Non-pigmented ciliary epithelial cell (primary cell): ENCODE measurements around the gene TUG1.

Source experiments
- DNase-seq: peaks from one replicate; pipeline ENCODE4 v3.0.0-alpha.2; 2010; ENCODE audit warnings: low read depth

The TUG1 gene

DNA sequence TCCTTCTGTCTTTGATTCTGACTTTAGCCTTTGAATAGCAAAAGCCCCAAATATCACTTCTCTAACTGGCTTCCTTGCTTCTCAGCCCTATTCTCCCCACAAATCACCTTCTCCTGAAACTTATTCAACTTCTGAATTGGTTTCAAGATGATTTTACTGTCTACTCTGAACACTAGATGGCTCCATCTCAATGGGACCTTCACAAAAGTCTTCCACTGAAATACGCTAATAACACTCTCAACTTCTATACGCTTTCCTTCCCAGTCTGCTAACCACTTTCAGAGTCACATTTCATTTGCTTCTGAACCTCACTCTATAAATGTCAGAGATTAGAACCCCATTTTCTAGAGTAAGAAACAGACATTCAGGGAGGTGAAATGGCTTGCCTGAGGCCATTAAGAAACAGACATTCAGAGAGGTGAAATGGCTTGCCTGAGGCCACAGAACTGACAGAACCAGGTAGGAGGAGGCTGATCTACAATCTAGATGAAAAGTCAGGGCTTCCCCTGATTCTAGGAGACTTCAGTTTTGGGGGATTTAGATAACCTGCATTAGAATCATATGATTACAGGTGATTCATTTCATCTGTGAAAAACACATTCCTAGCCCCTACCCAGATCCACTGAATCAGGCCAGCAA, 21.1 kb upstream of the TUG1 start:
- no peak for DNase-seq

DNA sequence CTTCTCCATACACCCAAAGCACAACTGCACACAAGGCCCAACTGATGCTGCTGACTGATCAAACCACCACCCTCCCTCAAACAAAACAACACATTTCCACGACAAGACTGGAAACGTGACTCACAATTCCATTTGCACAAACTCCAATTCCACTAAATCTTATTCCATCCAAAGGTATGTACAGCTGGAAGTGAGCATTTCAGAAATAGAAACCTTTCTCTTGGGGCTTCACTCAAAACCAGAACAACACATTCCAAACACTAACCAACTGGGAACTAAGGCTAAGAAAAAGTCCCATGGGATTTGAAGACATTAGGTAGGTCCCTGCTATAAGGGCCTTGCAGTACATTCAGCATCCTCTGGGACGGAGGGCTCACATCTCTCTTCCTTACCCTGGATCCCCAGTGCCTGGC, 20.1 kb upstream of the TUG1 start:
- DNase-seq: no peak

DNA sequence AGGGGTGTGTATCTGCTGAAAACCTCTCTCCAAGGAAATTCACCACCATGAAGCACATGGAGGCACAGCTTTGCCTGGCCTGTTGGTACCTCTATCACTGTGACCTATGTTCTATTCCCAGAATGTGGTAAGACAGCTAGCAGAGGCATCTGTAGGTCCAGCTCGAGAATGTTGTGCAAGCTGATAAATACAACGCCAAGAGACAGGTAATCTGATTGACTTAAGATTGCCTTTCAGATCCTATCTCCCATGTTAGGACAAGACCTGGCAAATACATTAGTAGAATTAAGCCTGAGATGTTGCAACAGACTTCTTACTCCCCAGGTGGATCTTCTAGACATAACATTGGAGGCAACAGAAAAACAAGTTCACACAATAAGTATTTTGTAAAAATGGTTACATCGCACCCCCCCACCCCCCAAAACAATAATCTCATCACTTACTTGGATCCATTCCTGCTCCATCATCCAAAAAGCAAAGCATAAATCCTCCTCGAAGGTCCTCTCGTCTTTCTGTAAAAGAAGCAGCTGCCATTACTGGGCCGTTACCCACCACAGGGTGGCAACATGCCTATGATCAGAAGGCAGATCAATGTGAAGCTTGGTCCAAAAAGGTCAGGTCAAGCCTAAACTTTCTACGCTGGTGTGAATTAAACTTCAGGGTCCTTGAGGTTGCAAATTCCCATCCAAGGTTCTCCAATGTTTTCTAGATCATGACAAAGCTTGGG, 19.0 kb upstream of the TUG1 start:
- DNase-seq: no peak

DNA sequence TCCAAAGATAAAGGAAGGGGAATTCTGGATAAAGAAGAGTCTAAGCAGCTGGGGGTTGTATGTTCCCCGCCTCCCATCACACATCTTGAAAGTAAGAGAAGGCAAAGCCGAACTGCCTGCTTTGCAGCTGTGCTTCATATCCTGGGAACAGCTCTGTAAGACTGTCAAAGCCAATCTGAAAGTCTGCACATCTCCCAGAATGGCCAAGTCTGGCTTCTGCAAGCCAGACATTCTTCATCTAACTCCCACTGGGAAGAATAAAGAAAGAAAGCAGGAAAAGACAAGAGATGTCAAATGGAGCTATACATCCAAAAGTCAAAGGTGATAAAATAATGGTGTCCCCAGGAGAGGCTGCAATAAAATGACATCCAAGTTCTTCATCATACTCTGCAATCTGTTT, 15.9 kb upstream of the TUG1 start:
- DNase-seq: no peak

DNA sequence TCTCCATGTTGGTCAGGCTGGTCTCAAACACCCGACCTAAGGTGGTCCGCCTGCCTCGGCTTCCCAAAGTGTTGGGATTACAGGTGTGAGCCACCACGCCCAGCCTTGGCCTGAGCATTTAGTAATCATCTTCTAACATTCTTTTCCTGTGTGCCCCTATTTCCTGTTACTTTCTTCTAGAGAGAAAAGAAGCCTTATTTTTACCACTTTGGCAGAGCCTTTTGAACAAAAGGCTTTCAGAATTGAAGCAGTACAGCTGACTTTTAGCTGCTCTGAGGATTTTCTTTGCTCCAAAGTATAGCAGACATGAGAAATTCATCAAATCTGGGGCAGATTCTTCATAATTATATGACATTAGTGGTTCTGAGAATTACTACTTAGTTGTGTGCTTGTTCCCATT, 13.9 kb upstream of the TUG1 start:
- no peak for DNase-seq

DNA sequence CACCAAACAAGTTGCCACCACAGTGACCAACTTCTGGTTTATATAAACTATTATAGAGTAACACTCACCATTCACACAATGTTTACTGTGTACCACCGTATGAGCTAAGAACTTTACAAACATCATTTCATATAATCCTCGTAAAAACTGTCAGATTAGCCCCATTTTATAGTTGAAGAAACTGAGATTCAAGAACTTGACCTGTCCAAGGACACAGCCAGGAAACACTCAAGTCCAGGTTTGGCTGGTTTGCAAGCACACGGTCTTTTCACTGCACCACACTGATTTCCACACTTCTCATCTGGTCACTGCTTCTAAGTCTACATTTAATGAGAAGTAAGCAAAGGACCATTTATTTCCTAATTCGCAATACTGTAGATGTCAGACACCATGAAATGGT, 4.2 kb upstream of the TUG1 start:
- DNase-seq: no peak

DNA sequence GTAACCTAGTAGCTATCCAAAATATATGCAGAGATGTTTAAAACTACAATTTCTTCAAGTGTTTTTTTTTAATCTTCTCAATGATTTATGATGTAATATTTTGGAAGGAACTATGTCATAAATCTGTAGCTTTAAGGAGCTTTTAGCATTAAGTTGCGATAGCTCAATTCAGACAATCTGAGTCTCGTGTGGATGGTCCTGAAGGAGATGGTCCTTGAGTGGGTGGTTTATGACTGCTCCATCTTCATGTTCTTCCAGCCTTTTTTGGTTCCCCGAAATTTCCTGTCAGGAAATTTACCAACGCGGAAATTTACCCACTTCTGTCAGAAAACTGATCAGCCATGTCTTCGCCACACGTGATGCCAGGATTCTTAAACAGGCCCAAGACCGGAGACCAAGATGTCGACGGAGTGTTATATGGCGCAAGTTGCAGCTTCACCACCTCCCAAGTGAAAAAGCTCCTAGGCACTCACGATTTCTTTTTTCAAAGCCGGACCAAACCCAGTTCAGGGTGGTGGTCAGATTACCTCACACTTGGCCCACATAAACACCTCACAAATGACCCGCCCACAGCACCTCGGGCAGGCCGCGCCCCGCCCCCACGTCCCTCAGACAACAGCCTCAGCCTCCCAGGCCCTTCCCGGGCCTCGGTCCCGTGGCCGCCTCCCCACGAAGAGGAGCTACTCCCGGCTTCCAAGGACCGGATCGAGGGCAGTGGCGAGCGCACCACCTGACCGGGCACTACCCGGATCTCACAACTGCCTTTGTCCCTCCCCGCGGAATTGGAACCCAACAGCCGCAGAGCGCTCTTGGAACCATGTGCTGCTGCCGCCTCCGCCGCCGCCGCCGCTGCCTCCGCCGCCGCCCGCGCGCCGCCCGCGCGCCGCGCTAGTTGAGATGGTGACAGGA, 796 bp upstream of the TUG1 start, which contains the start of gene MORC2:
MORC2 (minus strand) TSS at position 760 of the 909 bp plus-strand sequence. CDS start 885 bp downstream, outside the sequence.
- no peak for DNase-seq

DNA sequence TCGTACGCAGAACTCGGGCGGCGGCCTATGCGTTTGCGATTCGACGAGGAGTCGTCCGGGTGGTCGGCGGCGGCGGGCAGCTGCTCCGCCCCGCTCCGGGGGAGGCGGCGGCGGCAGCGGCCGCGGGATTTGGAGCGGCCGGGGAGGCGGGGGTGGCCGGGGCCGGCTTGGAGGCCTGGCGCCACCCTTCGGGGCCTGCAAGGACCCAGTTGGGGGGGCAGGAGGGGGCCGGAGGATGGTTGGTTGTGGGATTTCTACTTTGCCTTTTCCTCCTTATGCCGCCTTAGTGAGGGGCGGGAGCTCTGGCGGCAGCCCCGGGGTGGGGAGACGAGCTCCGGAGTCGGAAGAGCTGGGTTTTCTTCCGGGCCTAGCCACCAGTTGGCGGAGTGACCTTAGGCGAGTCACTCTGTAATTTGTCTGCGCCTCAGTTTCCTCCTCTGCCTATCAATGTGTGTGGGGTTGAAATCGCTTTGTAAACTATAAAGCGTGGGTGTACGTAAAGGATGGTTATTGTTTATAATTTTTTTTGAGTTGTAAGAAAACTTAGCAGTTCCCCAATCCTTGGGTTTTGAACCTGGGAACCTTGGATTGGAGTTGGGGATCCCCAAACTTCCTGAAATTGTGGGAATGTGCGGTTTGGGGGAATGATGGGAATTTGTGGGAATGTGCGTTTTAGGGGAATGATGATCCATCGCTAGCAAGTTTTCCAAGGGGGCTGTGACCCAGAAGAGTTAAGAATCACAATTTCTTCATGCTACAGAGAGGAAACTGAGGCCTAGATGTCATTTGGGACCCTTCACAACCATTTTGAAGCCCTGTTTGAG, 679 bp downstream of the TUG1 start:
- DNase-seq: no peak

DNA sequence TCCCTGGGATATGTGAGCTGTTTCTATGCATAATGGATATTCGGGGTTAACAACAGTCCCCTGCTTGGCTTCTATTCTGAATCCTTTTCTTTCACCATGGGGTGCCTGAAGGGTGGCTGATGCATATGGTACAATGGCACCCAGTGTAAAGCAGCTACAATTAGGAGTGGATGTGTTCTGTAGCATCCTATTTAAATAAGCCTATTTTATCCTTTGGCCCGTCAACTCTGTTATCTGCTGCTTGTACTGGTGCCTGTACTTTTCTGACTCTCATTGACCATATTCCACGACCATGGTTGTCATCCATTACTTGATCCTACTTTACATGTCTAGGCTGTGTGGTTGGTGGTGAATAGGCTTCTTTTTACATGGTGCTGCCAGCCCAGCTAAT, 1.3 kb downstream of the TUG1 start:
- no peak for DNase-seq

DNA sequence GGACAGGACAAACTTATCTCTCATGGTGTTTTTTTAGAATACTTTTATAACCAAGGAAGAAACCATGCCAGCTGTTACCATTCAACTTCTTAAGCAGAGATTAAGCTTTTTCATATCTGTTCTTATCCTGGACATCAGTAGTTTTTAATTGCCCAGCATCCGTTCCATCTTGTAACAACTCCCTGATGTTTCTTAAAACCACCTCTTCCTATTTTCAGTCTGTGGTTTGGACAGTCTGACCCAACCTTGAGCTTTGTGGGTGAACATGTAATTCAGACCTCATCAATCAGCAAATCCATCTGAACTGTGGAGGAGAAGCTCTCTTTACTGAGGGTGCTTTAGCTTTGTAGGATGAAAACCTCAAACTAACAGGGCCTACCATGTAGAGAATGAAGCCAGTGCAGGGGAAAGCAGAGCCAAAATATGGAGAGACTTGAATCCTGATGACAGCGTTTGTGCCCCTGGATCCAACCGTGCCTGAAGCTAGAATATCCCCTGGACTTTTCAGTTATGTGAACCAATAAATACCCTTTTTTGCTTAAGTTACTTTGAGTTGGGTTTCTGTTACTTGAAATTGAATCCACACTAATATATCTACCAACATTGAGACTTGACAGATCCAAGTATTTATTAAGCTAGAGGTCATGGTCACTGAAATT, 9.4 kb downstream of the TUG1 start:
- DNase-seq: no peak

DNA sequence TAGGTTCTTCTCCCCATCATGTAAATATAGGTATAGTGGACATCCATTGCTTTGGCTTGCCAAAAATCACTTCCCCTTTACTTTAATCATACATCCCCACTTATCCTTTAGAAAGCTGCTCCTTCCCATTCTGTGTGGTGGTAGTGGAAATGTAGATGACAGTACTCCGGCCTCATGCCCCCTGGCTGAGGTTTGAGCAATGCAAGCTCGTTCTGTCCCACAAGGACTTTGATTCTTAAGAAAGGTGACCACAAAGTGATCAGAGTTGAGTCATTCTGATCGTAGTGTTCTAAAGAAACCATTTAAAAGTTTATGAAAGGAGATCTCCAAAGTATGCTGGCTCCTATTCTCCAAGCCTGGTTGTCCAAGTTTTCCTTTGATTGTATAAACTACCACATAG, 10.9 kb downstream of the TUG1 start:
- no peak for DNase-seq

DNA sequence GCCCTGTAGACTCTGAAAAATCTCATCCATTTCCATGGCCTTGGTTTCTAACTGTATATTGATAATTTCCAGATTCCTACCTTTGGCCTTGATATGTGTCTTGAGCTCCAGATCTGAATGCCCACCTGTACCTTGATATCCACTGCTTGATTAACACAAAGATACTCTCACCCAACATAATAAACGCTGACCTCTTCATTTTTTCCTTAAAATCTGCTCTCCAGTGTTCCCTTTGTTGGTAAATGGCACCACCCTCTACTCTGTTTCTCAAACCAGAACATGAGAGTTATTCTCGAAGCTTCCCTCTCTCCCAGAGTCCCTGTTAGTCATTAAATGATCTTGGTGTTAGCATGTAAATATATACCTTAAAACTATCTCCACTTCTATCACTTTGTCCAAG, 13.4 kb downstream of the TUG1 start:
- DNase-seq: no peak

DNA sequence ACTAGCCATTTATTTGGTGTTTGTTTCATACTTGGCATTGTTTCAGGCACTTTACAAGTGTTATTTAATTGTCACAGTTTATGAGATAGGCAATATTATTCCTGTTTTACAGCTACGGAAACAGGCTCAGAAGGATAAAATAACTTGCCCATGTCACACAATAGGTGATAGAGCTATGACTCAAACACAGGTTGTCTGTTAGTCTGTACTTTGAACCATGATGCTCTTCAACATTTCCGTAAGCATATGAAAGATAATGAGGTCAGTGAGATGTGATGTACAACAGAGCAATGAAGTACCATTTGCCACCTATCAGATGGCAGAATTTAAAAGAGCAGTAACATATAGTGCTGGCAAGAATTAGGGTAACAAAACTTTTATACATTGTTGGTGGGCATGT, 15.3 kb downstream of the TUG1 start:
- DNase-seq: no peak

DNA sequence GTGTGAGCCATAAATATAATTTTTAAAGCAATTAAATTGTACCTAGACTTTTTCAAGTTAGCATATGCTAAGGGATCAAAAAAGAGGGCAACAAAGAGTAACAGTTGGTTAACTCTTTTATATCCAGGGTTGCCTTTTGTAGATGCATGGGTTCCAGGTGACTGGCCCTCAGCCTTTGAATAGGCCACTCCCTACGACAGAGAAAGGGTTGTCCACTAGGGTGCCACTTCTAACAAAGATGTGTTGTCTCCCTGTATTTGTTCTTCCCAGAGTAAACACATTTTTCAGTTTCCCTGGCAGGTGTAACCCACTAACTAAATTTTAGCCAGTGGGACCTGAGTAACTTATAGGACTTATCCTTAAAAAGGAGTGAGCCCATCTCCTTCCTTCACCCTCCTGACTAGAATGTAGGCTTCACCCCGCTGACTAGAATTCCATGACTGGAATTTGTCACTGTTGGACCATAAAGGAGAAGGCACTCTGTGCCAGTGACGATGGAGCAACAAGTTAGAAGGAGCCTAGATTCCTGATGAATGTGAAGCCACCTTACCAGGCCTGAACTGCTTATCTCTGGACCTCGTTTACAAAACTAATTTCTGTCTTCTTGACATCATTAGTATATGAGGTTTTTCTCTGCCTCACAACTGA, 16.6 kb downstream of the TUG1 start:
- no peak for DNase-seq

DNA sequence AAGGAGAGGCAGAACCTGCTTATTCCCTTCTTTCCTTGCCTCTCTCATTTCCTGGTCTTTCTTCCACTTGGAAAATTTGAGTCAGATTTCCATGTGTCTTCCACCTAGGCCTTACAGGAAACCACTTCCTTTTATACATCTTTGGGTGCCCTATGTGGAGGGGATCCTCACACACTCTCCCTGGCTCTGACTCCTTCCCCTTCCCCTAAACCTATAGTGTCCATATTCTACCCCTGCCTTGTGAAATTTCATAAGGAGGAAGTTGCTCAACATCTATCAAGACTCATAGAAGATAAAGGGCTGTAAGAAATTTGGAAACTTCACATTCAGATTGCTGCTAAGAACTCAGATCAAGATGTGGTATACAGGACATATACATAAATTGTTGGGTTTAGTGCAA, 20.4 kb downstream of the TUG1 start:
- DNase-seq: no peak

DNA sequence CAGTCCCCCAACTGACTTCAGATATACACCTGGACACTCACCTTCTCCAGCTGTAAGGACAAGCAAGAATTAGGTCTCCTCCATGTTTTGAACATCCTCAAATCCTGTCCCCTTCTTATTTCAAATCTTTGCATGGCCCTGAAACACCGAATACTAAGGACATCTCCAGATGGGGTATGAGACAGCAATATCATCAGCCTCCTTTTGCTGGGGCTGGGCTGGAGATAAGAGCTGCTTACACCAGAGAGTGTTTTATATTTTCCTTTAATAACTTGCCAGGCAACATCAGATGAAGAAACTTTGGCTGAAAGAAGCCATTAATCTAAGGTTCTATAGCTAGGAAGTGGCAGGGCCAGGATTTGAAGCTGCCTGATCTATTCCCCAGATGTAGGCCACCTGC, 21.6 kb downstream of the TUG1 start:
- no peak for DNase-seq

DNA sequence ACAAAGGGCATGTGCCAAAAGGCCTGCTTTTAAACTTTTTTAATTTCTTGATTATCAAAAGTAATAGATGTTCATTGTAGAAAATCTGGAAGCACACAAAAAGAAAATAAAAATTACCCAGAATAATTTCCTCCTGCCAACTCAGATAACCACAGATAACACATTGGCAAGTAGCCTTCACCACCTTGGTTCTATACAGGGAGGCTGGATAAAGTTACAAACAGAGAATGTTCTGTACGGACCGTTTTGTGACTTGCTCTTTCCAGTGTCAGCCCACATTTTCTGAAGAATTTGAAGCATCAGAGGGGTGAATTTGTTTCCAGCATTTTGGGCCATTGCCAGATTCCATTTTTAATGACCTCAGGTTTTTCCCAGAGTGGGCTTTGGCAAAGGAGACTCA, 23.5 kb downstream of the TUG1 start:
- DNase-seq: no peak

DNA sequence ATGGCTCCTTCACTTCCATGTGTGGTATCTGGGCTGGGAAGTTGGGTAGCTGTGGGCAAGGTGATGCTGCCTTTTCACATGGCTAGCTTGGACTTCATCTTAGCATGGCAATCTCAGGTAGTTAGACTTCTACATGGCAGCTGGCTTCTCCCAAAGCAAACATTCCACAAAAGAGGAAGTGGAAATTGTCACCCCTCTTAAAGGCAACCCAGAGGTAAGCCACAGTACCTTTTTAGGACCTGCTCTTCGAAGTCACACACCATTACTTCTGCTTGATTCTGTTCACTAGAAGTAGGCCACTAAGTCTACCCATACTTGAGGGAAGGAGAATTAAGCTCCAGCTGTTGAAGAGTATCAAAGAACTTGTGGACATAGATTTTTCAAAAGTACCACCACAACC, 25.9 kb downstream of the TUG1 start:
- DNase-seq: no peak

DNA sequence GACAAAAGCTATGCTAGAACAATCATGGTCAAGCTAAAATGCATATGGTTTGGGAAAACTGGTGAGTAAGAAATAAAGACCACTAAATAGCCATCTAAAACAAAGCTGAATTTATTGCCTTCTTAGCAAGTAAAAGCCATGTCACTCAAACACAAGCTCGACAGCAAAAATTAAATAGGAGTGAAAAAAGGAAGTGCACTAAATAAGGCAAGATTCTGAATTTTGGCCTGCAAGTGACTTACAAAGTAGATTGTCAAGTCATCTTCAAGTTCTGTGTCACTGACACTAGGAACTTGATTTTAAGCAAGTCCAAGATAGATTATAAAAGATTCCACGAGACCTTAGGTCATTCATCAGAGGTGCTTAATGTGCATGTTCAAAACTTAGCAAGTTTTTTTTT, 27.4 kb downstream of the TUG1 start:
- no peak for DNase-seq

DNA sequence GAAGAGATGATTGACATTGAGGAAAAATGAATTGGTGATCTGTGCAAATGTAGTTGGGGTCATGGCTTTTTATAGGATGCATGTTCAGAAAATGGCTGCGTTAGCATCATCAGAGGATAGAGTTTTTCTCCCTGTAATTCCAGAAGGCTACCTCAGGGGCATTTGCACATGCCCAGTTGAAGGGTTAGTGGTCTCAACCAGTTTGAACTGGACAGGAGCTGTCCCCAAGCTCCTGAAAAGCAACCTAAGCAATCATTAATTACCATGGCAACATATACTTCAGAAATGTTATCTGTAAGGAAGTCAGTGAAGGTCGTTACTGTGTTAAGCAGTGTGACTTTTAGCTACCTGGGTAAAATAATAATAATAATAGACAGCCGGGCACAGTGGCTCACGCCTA, 29.3 kb downstream of the TUG1 start:
- DNase-seq: no peak
